ENCODE results near the gene TBC1D17.

TBC1D17 gene

GRCh38 chr19:49929611-49930482 is 52.3 kb downstream of the TBC1D17 start:
- peak overlapping the region; percentile 98 for H3K4me3 ChIP-seq (ENCODE audit: low read depth, low read length)
- peak; percentile 99 for DNase-seq (ENCODE audit: low read depth)
- no peak for TF ChIP-seq CTCF (conservative IDR thresholded peaks at IDR 0.05; ENCODE audit: low read depth, low read length)

DNA sequence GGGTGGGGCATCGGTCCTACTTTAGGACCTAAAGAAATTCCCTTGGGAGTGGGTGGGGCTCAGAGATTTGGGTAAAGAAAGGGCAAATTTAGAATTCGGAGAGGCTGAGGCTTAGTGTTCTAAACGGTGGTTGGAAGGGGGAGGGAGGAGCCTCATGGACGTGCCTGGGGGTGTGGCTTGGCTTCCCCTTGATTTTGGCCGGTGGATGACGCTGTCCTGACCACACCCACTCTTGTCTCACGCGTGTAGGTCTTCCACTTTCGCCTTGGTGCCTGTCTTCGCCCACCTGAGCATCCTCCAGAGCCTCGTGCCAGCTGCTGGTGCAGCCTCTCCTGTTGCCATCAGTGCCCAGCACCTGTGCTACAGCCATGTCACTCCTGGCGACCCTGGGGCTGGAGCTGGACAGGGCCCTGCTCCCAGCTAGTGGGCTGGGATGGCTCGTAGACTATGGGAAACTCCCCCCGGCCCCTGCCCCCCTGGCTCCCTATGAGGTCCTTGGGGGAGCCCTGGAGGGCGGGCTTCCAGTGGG is 53.0 kb downstream of the TBC1D17 start:
- H3K4me3 ChIP-seq (ENCODE audit: low read depth, low read length): peak overlapping the region; percentile 8
- TF ChIP-seq CTCF (conservative IDR thresholded peaks at IDR 0.05; ENCODE audit: low read depth, low read length): no peak
- no peak for DNase-seq (ENCODE audit: low read depth)

DNA sequence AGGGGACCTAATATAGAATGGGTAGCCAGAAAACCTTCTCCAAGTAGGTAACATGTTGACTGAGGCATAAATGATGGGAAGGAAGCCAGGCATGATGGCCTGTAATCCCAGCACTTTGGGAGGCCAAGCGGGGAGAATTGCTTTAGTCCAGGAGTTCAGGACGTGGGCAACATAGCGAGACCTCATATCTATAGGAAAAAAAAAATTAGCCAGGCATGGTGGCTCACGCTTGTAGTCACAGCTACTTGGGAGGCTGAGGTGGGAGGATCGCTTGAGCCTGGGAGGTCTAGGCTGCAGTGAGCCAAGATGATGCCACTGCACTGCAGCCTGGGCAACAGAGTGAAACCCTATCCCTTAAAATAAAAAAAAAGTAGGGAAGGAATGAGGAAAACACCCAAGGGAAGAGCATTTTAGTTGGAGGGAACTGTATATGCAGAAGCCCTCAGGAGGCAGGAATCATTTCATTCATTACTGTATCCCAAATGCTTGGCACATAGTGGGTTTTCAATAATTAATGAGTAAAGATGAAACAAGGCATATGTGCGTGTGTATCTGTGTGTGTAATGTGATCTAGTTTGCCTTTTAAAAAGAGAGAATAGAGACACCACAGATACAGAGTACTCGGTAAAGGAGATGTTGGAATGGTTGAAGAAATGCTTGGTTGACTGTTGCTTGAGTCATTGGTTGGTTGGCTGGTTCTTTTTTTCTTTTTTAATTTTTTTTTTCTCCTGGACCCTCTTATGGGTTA is 54.0 kb downstream of the TBC1D17 start:
- DNase-seq (ENCODE audit: low read depth): no peak
- H3K4me3 ChIP-seq (ENCODE audit: low read depth, low read length): no peak overlapping the region
- no peak for TF ChIP-seq CTCF (conservative IDR thresholded peaks at IDR 0.05; ENCODE audit: low read depth, low read length)

DNA sequence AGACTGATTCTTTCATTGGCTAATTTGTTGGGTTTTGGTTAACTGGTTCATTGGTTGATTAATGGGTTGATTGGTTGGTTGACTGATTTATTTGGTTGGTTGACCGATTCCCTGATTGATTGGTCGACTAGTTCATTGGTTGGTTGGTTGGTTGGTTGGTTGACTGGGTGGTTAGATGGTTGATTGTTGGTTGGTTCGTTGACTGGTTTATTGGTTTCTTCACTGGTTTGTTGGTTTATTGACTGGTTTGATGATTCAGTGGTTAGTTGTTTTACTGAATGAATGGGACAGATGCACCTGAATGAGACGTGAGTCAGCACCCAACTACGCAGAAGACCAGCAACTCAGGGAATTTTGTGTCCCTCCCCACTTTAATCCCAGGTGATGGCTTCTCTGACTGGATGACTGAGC is 54.5 kb downstream of the TBC1D17 start:
- H3K4me3 ChIP-seq (ENCODE audit: low read depth, low read length): no peak overlapping the region
- TF ChIP-seq CTCF (conservative IDR thresholded peaks at IDR 0.05; ENCODE audit: low read depth, low read length): no peak
- DNase-seq (ENCODE audit: low read depth): no peak

DNA sequence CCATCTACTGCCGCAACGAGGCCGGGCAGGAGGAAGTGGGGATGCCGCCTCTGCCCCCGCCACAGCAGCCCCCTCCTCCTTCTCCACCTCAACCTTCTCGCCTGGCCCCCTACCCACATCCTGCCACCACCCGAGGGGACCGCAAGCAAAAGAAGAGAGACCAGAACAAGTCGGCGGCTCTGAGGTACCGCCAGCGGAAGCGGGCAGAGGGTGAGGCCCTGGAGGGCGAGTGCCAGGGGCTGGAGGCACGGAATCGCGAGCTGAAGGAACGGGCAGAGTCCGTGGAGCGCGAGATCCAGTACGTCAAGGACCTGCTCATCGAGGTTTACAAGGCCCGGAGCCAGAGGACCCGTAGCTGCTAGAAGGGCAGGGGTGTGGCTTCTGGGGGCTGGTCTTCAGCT is 55.2 kb downstream of the TBC1D17 start:
- no peak for TF ChIP-seq CTCF (conservative IDR thresholded peaks at IDR 0.05; ENCODE audit: low read depth, low read length)
- H3K4me3 ChIP-seq (ENCODE audit: low read depth, low read length): no peak overlapping the region
- no peak for DNase-seq (ENCODE audit: low read depth)

DNA sequence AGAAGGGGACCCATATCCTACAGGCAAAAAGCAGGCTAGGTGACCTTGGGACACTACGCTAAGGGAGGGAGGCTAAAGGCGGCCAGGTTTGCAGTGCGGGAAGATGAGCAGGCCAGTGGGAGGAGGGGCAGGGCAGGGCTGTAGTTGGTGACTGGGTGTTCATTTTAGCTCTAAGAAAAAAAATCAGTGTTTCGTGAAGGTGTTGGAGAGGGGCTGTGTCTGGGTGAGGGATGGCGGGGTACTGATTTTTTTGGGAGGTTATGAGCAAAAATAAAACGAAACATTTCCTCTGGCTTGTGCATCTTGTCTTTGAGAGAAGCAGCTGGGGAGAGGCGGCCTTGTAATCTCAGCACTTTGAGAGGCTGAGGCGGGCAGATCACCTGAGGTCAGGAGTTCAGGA is 56.1 kb downstream of the TBC1D17 start:
- DNase-seq (ENCODE audit: low read depth): no peak
- no peak overlapping the region for H3K4me3 ChIP-seq (ENCODE audit: low read depth, low read length)
- TF ChIP-seq CTCF (conservative IDR thresholded peaks at IDR 0.05; ENCODE audit: low read depth, low read length): no peak
